ENCODE data around the gene CKAP2L.
"Not testable (repeated sequence)": the region's sequence is repeated elsewhere in the genome, so short reads cannot be mapped to it uniquely, and the experiment has no call there.

The CKAP2L gene

GRCh38 chr2:112708968-112709367 is 55.4 kb downstream of the CKAP2L start:
- no peak for TF ChIP-seq POU6F1 (CRISPR knock-in tag; IDR thresholded peaks at IDR 0.05; ENCODE audit: borderline replicate concordance, low read depth)
- TF ChIP-seq TSHZ2 (CRISPR knock-in tag; IDR thresholded peaks at IDR 0.05), result no peak
- no peak for TF ChIP-seq TOX (CRISPR knock-in tag; IDR thresholded peaks at IDR 0.05; ENCODE audit: borderline replicate concordance)
- no peak for TF ChIP-seq CSDC2 (CRISPR knock-in tag; IDR thresholded peaks at IDR 0.05)
- TF ChIP-seq ZFP30 (CRISPR knock-in tag; IDR thresholded peaks at IDR 0.05), result no peak
- TF ChIP-seq ARNTL (CRISPR knock-in tag; IDR thresholded peaks at IDR 0.05; ENCODE audit: borderline replicate concordance, low read depth), result no peak
- no peak for TF ChIP-seq GLIS3 (CRISPR knock-in tag; IDR thresholded peaks at IDR 0.05)
- TF ChIP-seq OSR1 (CRISPR knock-in tag; IDR thresholded peaks at IDR 0.05), result no peak
- TF ChIP-seq ESRRG (CRISPR knock-in tag; IDR thresholded peaks at IDR 0.05), result no peak
- no peak for TF ChIP-seq ZNF70 (CRISPR knock-in tag; IDR thresholded peaks at IDR 0.05)
- no peak for TF ChIP-seq PATZ1 (CRISPR knock-in tag; IDR thresholded peaks at IDR 0.05; ENCODE audit: borderline replicate concordance)
- TF ChIP-seq TCF4 (CRISPR knock-in tag; IDR thresholded peaks at IDR 0.05; ENCODE audit: borderline replicate concordance), result no peak
- no peak for TF ChIP-seq RARB (CRISPR knock-in tag; IDR thresholded peaks at IDR 0.05)
- no peak for ATAC-seq

- ATAC-seq, result not testable (repeated sequence)
Observed at GRCh38 chr2:112706947-112707346, 57.5 kb downstream of the CKAP2L start.

- ATAC-seq, result peak; percentile 35; the same call in 1 of the 3 replicates
- TF ChIP-seq PATZ1 (CRISPR knock-in tag; IDR thresholded peaks at IDR 0.05; ENCODE audit: borderline replicate concordance) (no peak), TCF4 (CRISPR knock-in tag; IDR thresholded peaks at IDR 0.05; ENCODE audit: borderline replicate concordance) (no peak), ZFP30 (CRISPR knock-in tag; IDR thresholded peaks at IDR 0.05) (no peak), TSHZ2 (CRISPR knock-in tag; IDR thresholded peaks at IDR 0.05) (no peak), ZFP3 (CRISPR knock-in tag; IDR thresholded peaks at IDR 0.05) (no peak), TOX (CRISPR knock-in tag; IDR thresholded peaks at IDR 0.05; ENCODE audit: borderline replicate concordance) (no peak), ZC3H10 (CRISPR knock-in tag; IDR thresholded peaks at IDR 0.05) (no peak), CSDC2 (CRISPR knock-in tag; IDR thresholded peaks at IDR 0.05) (no peak), ZNF70 (CRISPR knock-in tag; IDR thresholded peaks at IDR 0.05) (no peak), PPARA (CRISPR knock-in tag; IDR thresholded peaks at IDR 0.05; ENCODE audit: borderline replicate concordance) (no peak)
Observed at GRCh38 chr2:112706170-112706664, 58.2 kb downstream of the CKAP2L start.
